ENCODE results near the gene PRSS53. TPM values are rescaled to one million over a fixed set of nuclear protein-coding genes. Genes with fewer than 3 reads are reported as not detected.

PRSS53 gene
- total and polyA plus RNA-seq, 4 donors: 0.51 to 14.5 (median 3.0) TPM

GRCh38 chr16:31063843-31064611, 24.7 kb downstream of the PRSS53 start:
- no peak overlapping the region for H3K9ac ChIP-seq (ENCODE audit: low read depth in 1 of 2, low read length in 2 of 2)

GRCh38 chr16:31063495-31063842, 25.3 kb downstream of the PRSS53 start:
- Histone ChIP-seq H3K27me3 (ENCODE audit: control insufficient read depth in 4 of 4, insufficient read depth in 4 of 4, low read length in 3 of 4) (no peaks in the 10 kb centered on the region), H3K4me1 (ENCODE audit: control insufficient read depth in 4 of 4, insufficient read depth in 4 of 4, low read length in 3 of 4) (no peaks in the 10 kb centered on the region), H3K36me3 (ENCODE audit: control insufficient read depth in 4 of 4, insufficient read depth in 3 of 4, low read depth in 1 of 4, low read length in 3 of 4) (peaks cover 0 to 14% (median 7%) of the 10 kb centered on the region in 4 donors), H3K27ac (ENCODE audit: low read depth in 1 of 2, low read length in 2 of 2) (no peak overlapping the region), H3K4me3 (ENCODE audit: low read depth in 1 of 3, low read length in 3 of 3) (no peak overlapping the region), H3K9ac (ENCODE audit: low read depth in 1 of 2, low read length in 2 of 2) (no peak overlapping the region), H3K9me3 (ENCODE audit: control insufficient read depth in 4 of 4, low read length in 3 of 4) (no peaks in the 10 kb centered on the region)
- DNase-seq (ENCODE audit: low spot score): no peak
- 94% methylated on average over 9 of the region's 9 CpGs for WGBS
- no peak for TF ChIP-seq REST (IDR thresholded peaks at IDR 0.05)
- TF ChIP-seq MAX (IDR thresholded peaks at IDR 0.05): no peak
- TF ChIP-seq RXRA (IDR thresholded peaks at IDR 0.05): no peak
- no peak for TF ChIP-seq FOXA1 (IDR thresholded peaks at IDR 0.05)
- TF ChIP-seq RAD21 (IDR thresholded peaks at IDR 0.05): no peak
- no peak for TF ChIP-seq FOXA2 (IDR thresholded peaks at IDR 0.05)
- TF ChIP-seq HNF4A (conservative IDR thresholded peaks at IDR 0.05): no peak
- TF ChIP-seq, protein P1, sequence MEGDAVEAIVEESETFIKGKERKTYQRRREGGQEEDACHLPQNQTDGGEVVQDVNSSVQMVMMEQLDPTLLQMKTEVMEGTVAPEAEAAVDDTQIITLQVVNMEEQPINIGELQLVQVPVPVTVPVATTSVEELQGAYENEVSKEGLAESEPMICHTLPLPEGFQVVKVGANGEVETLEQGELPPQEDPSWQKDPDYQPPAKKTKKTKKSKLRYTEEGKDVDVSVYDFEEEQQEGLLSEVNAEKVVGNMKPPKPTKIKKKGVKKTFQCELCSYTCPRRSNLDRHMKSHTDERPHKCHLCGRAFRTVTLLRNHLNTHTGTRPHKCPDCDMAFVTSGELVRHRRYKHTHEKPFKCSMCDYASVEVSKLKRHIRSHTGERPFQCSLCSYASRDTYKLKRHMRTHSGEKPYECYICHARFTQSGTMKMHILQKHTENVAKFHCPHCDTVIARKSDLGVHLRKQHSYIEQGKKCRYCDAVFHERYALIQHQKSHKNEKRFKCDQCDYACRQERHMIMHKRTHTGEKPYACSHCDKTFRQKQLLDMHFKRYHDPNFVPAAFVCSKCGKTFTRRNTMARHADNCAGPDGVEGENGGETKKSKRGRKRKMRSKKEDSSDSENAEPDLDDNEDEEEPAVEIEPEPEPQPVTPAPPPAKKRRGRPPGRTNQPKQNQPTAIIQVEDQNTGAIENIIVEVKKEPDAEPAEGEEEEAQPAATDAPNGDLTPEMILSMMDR (IDR thresholded peaks at IDR 0.05; ENCODE audit: low read depth, low read length, missing input control): no peak
- TF ChIP-seq SP1 (IDR thresholded peaks at IDR 0.05): no peak
- no peak for TF ChIP-seq GABPA (IDR thresholded peaks at IDR 0.05 in 1 of 2, conservative IDR thresholded peaks at IDR 0.05 in 1 of 2)
- TF ChIP-seq TAF1 (conservative IDR thresholded peaks at IDR 0.05): no peak
- no peak for TF ChIP-seq YY1 (IDR thresholded peaks at IDR 0.05)
- TF ChIP-seq NR2F2 (IDR thresholded peaks at IDR 0.05): no peak
- TF ChIP-seq EGR1 (IDR thresholded peaks at IDR 0.05; ENCODE audit: low read depth in 2 of 2): no peak
- no peak for TF ChIP-seq ATF3 (IDR thresholded peaks at IDR 0.05)
- TF ChIP-seq, protein P2, sequence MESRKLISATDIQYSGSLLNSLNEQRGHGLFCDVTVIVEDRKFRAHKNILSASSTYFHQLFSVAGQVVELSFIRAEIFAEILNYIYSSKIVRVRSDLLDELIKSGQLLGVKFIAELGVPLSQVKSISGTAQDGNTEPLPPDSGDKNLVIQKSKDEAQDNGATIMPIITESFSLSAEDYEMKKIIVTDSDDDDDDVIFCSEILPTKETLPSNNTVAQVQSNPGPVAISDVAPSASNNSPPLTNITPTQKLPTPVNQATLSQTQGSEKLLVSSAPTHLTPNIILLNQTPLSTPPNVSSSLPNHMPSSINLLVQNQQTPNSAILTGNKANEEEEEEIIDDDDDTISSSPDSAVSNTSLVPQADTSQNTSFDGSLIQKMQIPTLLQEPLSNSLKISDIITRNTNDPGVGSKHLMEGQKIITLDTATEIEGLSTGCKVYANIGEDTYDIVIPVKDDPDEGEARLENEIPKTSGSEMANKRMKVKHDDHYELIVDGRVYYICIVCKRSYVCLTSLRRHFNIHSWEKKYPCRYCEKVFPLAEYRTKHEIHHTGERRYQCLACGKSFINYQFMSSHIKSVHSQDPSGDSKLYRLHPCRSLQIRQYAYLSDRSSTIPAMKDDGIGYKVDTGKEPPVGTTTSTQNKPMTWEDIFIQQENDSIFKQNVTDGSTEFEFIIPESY (IDR thresholded peaks at IDR 0.05): no peak

More at GRCh38 chr16:31063843-31064611, 24.7 kb downstream of the PRSS53 start:
- no peak overlapping the region for H3K27ac ChIP-seq (ENCODE audit: low read depth in 1 of 2, low read length in 2 of 2)
- H3K4me1 ChIP-seq (ENCODE audit: control insufficient read depth in 4 of 4, insufficient read depth in 4 of 4, low read length in 3 of 4): no peaks in the 10 kb centered on the region
- peaks cover 0 to 14% (median 7%) of the 10 kb centered on the region in 4 donors for H3K36me3 ChIP-seq (ENCODE audit: control insufficient read depth in 4 of 4, insufficient read depth in 3 of 4, low read depth in 1 of 4, low read length in 3 of 4)
- no peak overlapping the region for H3K4me3 ChIP-seq (ENCODE audit: low read depth in 1 of 3, low read length in 3 of 3)
- 93% methylated on average over 56 of the region's 56 CpGs for WGBS
- TF ChIP-seq NR2F2 (IDR thresholded peaks at IDR 0.05) (no peak), TAF1 (conservative IDR thresholded peaks at IDR 0.05) (no peak), SP1 (IDR thresholded peaks at IDR 0.05) (no peak), ATF3 (IDR thresholded peaks at IDR 0.05) (no peak)
- TF ChIP-seq, protein P2 (IDR thresholded peaks at IDR 0.05): no peak
- no peaks in the 10 kb centered on the region for H3K27me3 ChIP-seq (ENCODE audit: control insufficient read depth in 4 of 4, insufficient read depth in 4 of 4, low read length in 3 of 4)
- no peaks in the 10 kb centered on the region for H3K9me3 ChIP-seq (ENCODE audit: control insufficient read depth in 4 of 4, low read length in 3 of 4)
- no peak for DNase-seq (ENCODE audit: low spot score)

Data from liver (tissue), 9 donors.